Panc1 (cell line): ENCODE measurements around the gene LRRC31. TPM values are rescaled to one million over a fixed set of nuclear protein-coding genes. Genes with fewer than 3 reads are reported as not detected.

ENCODE experiments used
- ATAC-seq: fragments of 200-7000 bp; cut with Tn5 transposase; 2 replicates; pipeline ENCODE4 v1.9.1; 2020; ENCODE audit warnings: mild to moderate bottlenecking, moderate library complexity
- BruUV-seq: library from RNA; stranded (reverse); fragments of 400-500 nt; replicated peaks from 2 replicates; lab custom pipeline; 2021; lab: Mats Ljungman, UMichigan
- CTCF ChIA-PET: fragments of 300-600 bp; sonication (Branson Sonifier 250); formaldehyde crosslinking; loops from one replicate; lab custom pipeline; 2022; ENCODE audit warnings: antibody characterized with exemption; lab: Charles Lee
- POLR2A ChIA-PET: fragments of 300-600 bp; sonication (Branson Sonifier 250); formaldehyde crosslinking; loops from one replicate; lab custom pipeline; 2022; ENCODE audit warnings: antibody characterized with exemption; lab: Charles Lee
- DNase-seq: peaks from one replicate; pipeline ENCODE4 v3.0.0-alpha.2; 2010; ENCODE audit warnings: low read depth, low spot score
- H3K27ac ChIP-seq: 2 replicates; pipeline ENCODE4 v1.5.1; 2011; ENCODE audit warnings: mild to moderate bottlenecking, low read length, inconsistent platforms
- H3K27me3 ChIP-seq: fragments of 200-500 bp; sonication (Bioruptor generic); 2 replicates; pipeline ENCODE4 v1.6.0; 2014; ENCODE audit warnings: low read length, inconsistent platforms; ENCODE audit not compliant: control insufficient read depth, insufficient read depth
- H3K36me3 ChIP-seq: fragments of 200-500 bp; sonication (Bioruptor generic); 2 replicates; pipeline ENCODE4 v1.5.1; 2014; ENCODE audit warnings: inconsistent platforms, mild to moderate bottlenecking, low read length, moderate library complexity; ENCODE audit not compliant: control insufficient read depth, insufficient read depth
- H3K4me1 ChIP-seq: 2 replicates; pipeline ENCODE4 v1.5.1; 2011; ENCODE audit warnings: inconsistent platforms, mild to moderate bottlenecking, low read length, moderate library complexity; ENCODE audit not compliant: control insufficient read depth, insufficient read depth
- H3K4me3 ChIP-seq, 2 experiments: 2 replicates each; pipeline ENCODE4 v1.5.1; 2011 to 2012; ENCODE audit warnings: low read depth in 2 of 2, low read length in 2 of 2, mild to moderate bottlenecking in 2 of 2, inconsistent platforms in 1 of 2, moderate library complexity in 1 of 2
- H3K9me3 ChIP-seq: fragments of 200-500 bp; sonication (Bioruptor generic); 2 replicates; pipeline ENCODE4 v1.5.1; 2014; ENCODE audit warnings: low read depth, mild to moderate bottlenecking, inconsistent platforms, low read length, moderate library complexity; ENCODE audit not compliant: control insufficient read depth, insufficient read depth
- CTCF ChIP-seq: fragments of 450-650 bp; IDR thresholded peaks from 2 replicates; pipeline ENCODE4 v1.5.1; 2017; ENCODE audit warnings: mild to moderate bottlenecking
- POLR2AphosphoS5 ChIP-seq: IDR thresholded peaks from 2 replicates; pipeline ENCODE4 v1.6.1; 2012; ENCODE audit warnings: mild to moderate bottlenecking, low read depth, low read length, moderate library complexity
- REST ChIP-seq, 2 experiments: IDR thresholded peaks; 2 replicates each; pipeline ENCODE4 v1.6.1; 2011 to 2012; ENCODE audit warnings: low read depth in 2 of 2, control low read depth in 1 of 2, low read length in 1 of 2, mild to moderate bottlenecking in 1 of 2, moderate library complexity in 1 of 2; ENCODE audit not compliant: insufficient read depth in 1 of 2
- SIN3A ChIP-seq: IDR thresholded peaks from 2 replicates; pipeline ENCODE4 v1.6.1; 2012; ENCODE audit warnings: low read depth, mild to moderate bottlenecking, low read length, moderate library complexity, borderline replicate concordance; ENCODE audit not compliant: insufficient read depth
- TCF7L2 ChIP-seq: IDR thresholded peaks from 2 replicates; pipeline ENCODE4 v1.6.1; 2011; ENCODE audit warnings: mild to moderate bottlenecking, low read depth, low read length, inconsistent platforms
- in situ Hi-C: cut with HindIII; loops from 2 replicates; pipeline ENCODE4 v1.10.0; 2016; ENCODE audit warnings: low sequenced_read_pairs, low pct_unique_long_range_greater_than_20kb
- intact Hi-C: fragments of 100-400 bp; cut with micrococcal nuclease; formaldehyde crosslinking; loops from one replicate; pipeline ENCODE4 v1.10.0; 2022; ENCODE audit not compliant: unreplicated experiment
- total RNA-seq: library from RNA; stranded (reverse); gene quantifications from one replicate; pipeline ENCODE4 v1.2.1, GENCODE V29; 2021; ENCODE audit not compliant: unreplicated experiment

The LRRC31 gene
- total RNA-seq, 1 experiment from 2014 or later = not detected

- no peaks in the 10 kb centered on the region for H3K9me3 ChIP-seq
- H3K4me1 ChIP-seq = no peaks in the 10 kb centered on the region
- H3K4me3 ChIP-seq = no peak overlapping the region
- H3K36me3 ChIP-seq = no peaks in the 10 kb centered on the region
- BruUV-seq = no TSS peak
- in situ Hi-C loops (no loop called here), intact Hi-C loops (no loop called here)
- POLR2A ChIA-PET = no interaction called here
- H3K27me3 ChIP-seq = peaks cover 4% of the 10 kb centered on the region; the same call in 1 of the 2 replicates
- no peak overlapping the region for H3K27ac ChIP-seq
- TF ChIP-seq CTCF (no peak), POLR2AphosphoS5 (no peak), TCF7L2 (no peak), SIN3A (no peak), REST (IDR thresholded peaks at IDR 0.05; ENCODE audit: insufficient read depth in 1 of 2, low read depth in 2 of 2, low read length in 1 of 2) (no peak)
- DNase-seq = no peak
- CTCF ChIA-PET = interaction anchor here (0.7 kb wide), 1 partner anchor 1657 kb away, joined by 8 read pairs; no protein-coding TSS in a partner anchor
- ATAC-seq = no peak
These were observed 2.0 kb downstream of the LRRC31 start for GRCh38 chr3:169867584-169868210.

GRCh38 chr3:169865176-169865767 is 4.5 kb downstream of the LRRC31 start:
- CTCF ChIA-PET = no interaction called here
- in situ Hi-C loops = no loop called here
- Histone ChIP-seq H3K27me3 (peaks cover 6% of the 10 kb centered on the region), H3K4me1 (no peaks in the 10 kb centered on the region), H3K36me3 (no peaks in the 10 kb centered on the region), H3K27ac (no peak overlapping the region), H3K9me3 (no peaks in the 10 kb centered on the region), H3K4me3 (no peak overlapping the region)
- intact Hi-C loops = no loop called here
- TF ChIP-seq POLR2AphosphoS5 (no peak), SIN3A (no peak), TCF7L2 (no peak), CTCF (no peak), REST (IDR thresholded peaks at IDR 0.05; ENCODE audit: insufficient read depth in 1 of 2, low read depth in 2 of 2, low read length in 1 of 2) (no peak)
- POLR2A ChIA-PET = no interaction called here
- ATAC-seq (no peak), DNase-seq (no peak)
- BruUV-seq = no TSS peak
